H9 (cell line): ENCODE data around the gene MEIS3. TPM values are rescaled to one million over a fixed set of nuclear protein-coding genes. Genes with fewer than 3 reads are reported as not detected.

Experiments used
- DNase-seq: peaks from one replicate; pipeline ENCODE4 v3.0.0-alpha.2; 2017
- H2AFZ ChIP-seq: one replicate; pipeline ENCODE4 v1.6.1; 2013; ENCODE audit warnings: mild to moderate bottlenecking, low read length, control low read depth, moderate library complexity
- H2AK5ac ChIP-seq: 2 replicates; pipeline ENCODE4 v1.6.1; 2013; ENCODE audit warnings: low read length, control low read depth, mixed read lengths; ENCODE audit not compliant: insufficient read length
- H2BK120ac ChIP-seq: one replicate; pipeline ENCODE4 v1.6.1; 2013; ENCODE audit warnings: low read depth, mild to moderate bottlenecking, low read length, control low read depth, inconsistent platforms; ENCODE audit not compliant: poor library complexity, severe bottlenecking
- H2BK12ac ChIP-seq: 2 replicates; pipeline ENCODE4 v1.6.1; 2013; ENCODE audit warnings: low read length, control low read depth, mixed read lengths, low read depth; ENCODE audit not compliant: insufficient read length
- H2BK15ac ChIP-seq: 2 replicates; pipeline ENCODE4 v1.6.1; 2013; ENCODE audit warnings: low read depth, low read length, control low read depth
- H2BK20ac ChIP-seq: one replicate; pipeline ENCODE4 v1.6.1; 2013; ENCODE audit warnings: low read depth, mild to moderate bottlenecking, low read length, control low read depth, inconsistent platforms; ENCODE audit not compliant: poor library complexity, severe bottlenecking
- H2BK5ac ChIP-seq: 2 replicates; pipeline ENCODE4 v1.6.1; 2013; ENCODE audit warnings: low read length, control low read depth, mixed read lengths; ENCODE audit not compliant: insufficient read length
- H3K14ac ChIP-seq: 2 replicates; pipeline ENCODE4 v1.6.1; 2013; ENCODE audit warnings: low read length, control low read depth; ENCODE audit not compliant: insufficient read depth
- H3K18ac ChIP-seq: 2 replicates; pipeline ENCODE4 v1.6.1; 2013; ENCODE audit warnings: low read depth, mild to moderate bottlenecking, mixed read lengths, low read length, control low read depth; ENCODE audit not compliant: insufficient read length
- H3K23ac ChIP-seq: 2 replicates; pipeline ENCODE4 v1.6.1; 2013; ENCODE audit warnings: low read length, control low read depth, mixed read lengths, low read depth; ENCODE audit not compliant: insufficient read length
- H3K23me2 ChIP-seq: 2 replicates; pipeline ENCODE4 v1.6.1; 2013; ENCODE audit warnings: low read depth, mild to moderate bottlenecking, mixed read lengths, low read length, control low read depth; ENCODE audit not compliant: insufficient read length, poor library complexity, severe bottlenecking
- H3K27ac ChIP-seq: 2 replicates; pipeline ENCODE4 v1.5.1; 2013; ENCODE audit warnings: low read length, control low read depth, mixed read lengths, low read depth; ENCODE audit not compliant: insufficient read length
- H3K27me3 ChIP-seq: 2 replicates; pipeline ENCODE4 v1.6.1; 2013; ENCODE audit warnings: low read length, control low read depth, inconsistent platforms; ENCODE audit not compliant: insufficient read depth
- H3K4ac ChIP-seq: 2 replicates; pipeline ENCODE4 v1.6.1; 2013; ENCODE audit warnings: low read depth, mild to moderate bottlenecking, control low read depth, inconsistent platforms, low read length, moderate library complexity
- H3K4me1 ChIP-seq: 2 replicates; pipeline ENCODE4 v1.6.1; 2013; ENCODE audit warnings: low read length, control low read depth, inconsistent platforms; ENCODE audit not compliant: insufficient read depth
- H3K4me2 ChIP-seq: 2 replicates; pipeline ENCODE4 v1.6.1; 2013; ENCODE audit warnings: low read length, control low read depth, mixed read lengths; ENCODE audit not compliant: insufficient read length, insufficient read depth
- H3K56ac ChIP-seq: 2 replicates; pipeline ENCODE4 v1.6.1; 2013; ENCODE audit warnings: low read depth, mild to moderate bottlenecking, mixed read lengths, low read length, control low read depth; ENCODE audit not compliant: insufficient read length
- H3K79me1 ChIP-seq: 2 replicates; pipeline ENCODE4 v1.6.1; 2013; ENCODE audit warnings: low read depth, mild to moderate bottlenecking, moderate library complexity, low read length, control low read depth, inconsistent platforms; ENCODE audit not compliant: insufficient read depth, poor library complexity, severe bottlenecking
- H3K79me2 ChIP-seq: 2 replicates; pipeline ENCODE4 v1.6.1; 2013; ENCODE audit warnings: low read length, control low read depth, inconsistent platforms; ENCODE audit not compliant: insufficient read depth
- H3K9ac ChIP-seq: 2 replicates; pipeline ENCODE4 v1.6.1; 2013; ENCODE audit warnings: low read length, control low read depth, mixed read lengths; ENCODE audit not compliant: insufficient read length; ENCODE audit errors: extremely low read depth
- H3K9me3 ChIP-seq: one replicate; pipeline ENCODE4 v1.6.1; 2013; ENCODE audit warnings: low read depth, low read length, inconsistent platforms; ENCODE audit not compliant: control insufficient read depth
- H3T11ph ChIP-seq: one replicate; pipeline ENCODE4 v1.6.1; 2013; ENCODE audit warnings: mild to moderate bottlenecking, low read length, control low read depth, inconsistent platforms
- H4K20me1 ChIP-seq: one replicate; pipeline ENCODE4 v1.6.1; 2013; ENCODE audit not compliant: control insufficient read depth, insufficient read length, insufficient read depth
- H4K5ac ChIP-seq: 2 replicates; pipeline ENCODE4 v1.6.1; 2013; ENCODE audit warnings: low read depth, mild to moderate bottlenecking, mixed read lengths, low read length, control low read depth; ENCODE audit not compliant: insufficient read length
- H4K8ac ChIP-seq: replicated peaks from 2 replicates; pipeline ENCODE4 v1.6.1; 2013; ENCODE audit warnings: low read length, control low read depth, mixed read lengths, low read depth; ENCODE audit not compliant: insufficient read length
- H4K91ac ChIP-seq: 2 replicates; pipeline ENCODE4 v1.6.1; 2013; ENCODE audit warnings: low read depth, mild to moderate bottlenecking, moderate library complexity, mixed read lengths, low read length, control low read depth; ENCODE audit not compliant: insufficient read length
- H3K27ac Mint-ChIP-seq, 3 experiments: 2 replicates in 2 of 3; 3 replicates in 1 of 3; pipeline ENCODE4 v1.8.0; 2020 to 2021; ENCODE audit warnings: mixed read lengths in 3 of 3, mild to moderate bottlenecking in 1 of 3, moderate library complexity in 1 of 3
- H3K27me3 Mint-ChIP-seq: 2 replicates; pipeline ENCODE4 v1.8.0; 2021; ENCODE audit warnings: low read depth, mild to moderate bottlenecking, moderate library complexity, mixed read lengths
- H3K36me3 Mint-ChIP-seq, 3 experiments: 2 replicates in 2 of 3; 3 replicates in 1 of 3; pipeline ENCODE4 v1.8.0; 2020 to 2021; ENCODE audit warnings: low read depth in 3 of 3, mixed read lengths in 3 of 3; ENCODE audit not compliant: insufficient read depth in 1 of 3
- H3K4me1 Mint-ChIP-seq, 2 experiments: 2 replicates each; pipeline ENCODE4 v1.8.0; 2020; ENCODE audit warnings: mixed read lengths in 2 of 2
- H3K4me3 Mint-ChIP-seq, 2 experiments: 2 replicates in 1 of 2; 3 replicates in 1 of 2; pipeline ENCODE4 v1.8.0; 2020 to 2021; ENCODE audit warnings: mild to moderate bottlenecking in 2 of 2, mixed read lengths in 2 of 2, moderate library complexity in 1 of 2
- H3K9me3 Mint-ChIP-seq, 2 experiments: 2 replicates in 1 of 2; 3 replicates in 1 of 2; pipeline ENCODE4 v1.8.0; 2020; ENCODE audit warnings: mild to moderate bottlenecking in 2 of 2, mixed read lengths in 2 of 2, moderate library complexity in 1 of 2
- WGBS: extraction: QIAGEN DNeasy Blood & Tissue Kit; methylation state at CpG from one replicate; pipeline ENCODE4 v1.1.7; 2013; ENCODE audit warnings: missing lambda C conversion rate, low lambda C conversion rate, mixed read lengths; ENCODE audit not compliant: insufficient read length; ENCODE audit errors: extremely low coverage; 5-methylcytosine and 5-hydroxymethylcytosine counted together
- total RNA-seq: library from RNA; stranded (reverse); gene quantifications from 2 replicates; pipeline ENCODE4 v1.2.1, GENCODE V29; 2021
- TF ChIP-seq, protein P1 (sequence below): fragments of 200-600 bp; sonication (generic); conservative IDR thresholded peaks from 3 replicates; pipeline ENCODE4 v1.8.0; 2021; ENCODE audit warnings: antibody characterized with exemption, mild to moderate bottlenecking

MEIS3 gene
- total RNA-seq, 1 experiment from 2014 or later = 44.0 TPM

- H3K14ac ChIP-seq = no peak overlapping the region
- Mint-ChIP-seq H3K4me1 (peaks cover 8 to 12% of the 10 kb centered on the region in 2 experiments), H3K36me3 (no peaks in the 10 kb centered on the region; a peak in 1 of 7 replicates), H3K27ac (no peak overlapping the region), H3K27me3 (no peaks in the 10 kb centered on the region), H3K4me3 (no peak overlapping the region), H3K9me3 (no peaks in the 10 kb centered on the region)
- no peaks in the 10 kb centered on the region for H4K20me1 ChIP-seq
- no peak overlapping the region for H2BK12ac ChIP-seq
- H4K8ac ChIP-seq = no peak overlapping the region
- no peak for DNase-seq
- H3K4me2 ChIP-seq = no peak overlapping the region
- peaks cover 2% of the 10 kb centered on the region; the same call in 1 of the 2 replicates for H3K27me3 ChIP-seq
- TF ChIP-seq, protein P1, sequence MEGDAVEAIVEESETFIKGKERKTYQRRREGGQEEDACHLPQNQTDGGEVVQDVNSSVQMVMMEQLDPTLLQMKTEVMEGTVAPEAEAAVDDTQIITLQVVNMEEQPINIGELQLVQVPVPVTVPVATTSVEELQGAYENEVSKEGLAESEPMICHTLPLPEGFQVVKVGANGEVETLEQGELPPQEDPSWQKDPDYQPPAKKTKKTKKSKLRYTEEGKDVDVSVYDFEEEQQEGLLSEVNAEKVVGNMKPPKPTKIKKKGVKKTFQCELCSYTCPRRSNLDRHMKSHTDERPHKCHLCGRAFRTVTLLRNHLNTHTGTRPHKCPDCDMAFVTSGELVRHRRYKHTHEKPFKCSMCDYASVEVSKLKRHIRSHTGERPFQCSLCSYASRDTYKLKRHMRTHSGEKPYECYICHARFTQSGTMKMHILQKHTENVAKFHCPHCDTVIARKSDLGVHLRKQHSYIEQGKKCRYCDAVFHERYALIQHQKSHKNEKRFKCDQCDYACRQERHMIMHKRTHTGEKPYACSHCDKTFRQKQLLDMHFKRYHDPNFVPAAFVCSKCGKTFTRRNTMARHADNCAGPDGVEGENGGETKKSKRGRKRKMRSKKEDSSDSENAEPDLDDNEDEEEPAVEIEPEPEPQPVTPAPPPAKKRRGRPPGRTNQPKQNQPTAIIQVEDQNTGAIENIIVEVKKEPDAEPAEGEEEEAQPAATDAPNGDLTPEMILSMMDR = no peak
- H3K9me3 ChIP-seq = no peaks in the 10 kb centered on the region
- H3K23me2 ChIP-seq = no peaks in the 10 kb centered on the region
- no peak overlapping the region for H2AK5ac ChIP-seq
- no peak overlapping the region for H3K27ac ChIP-seq
- H3K9ac ChIP-seq = no peak overlapping the region
- no peaks in the 10 kb centered on the region; the same call in 1 of the 2 replicates for H3K4me1 ChIP-seq
- no CpG with 5 or more reads among the region's 5 CpGs for WGBS
- no peak overlapping the region for H3T11ph ChIP-seq
- no peak overlapping the region for H2BK120ac ChIP-seq
- H4K5ac ChIP-seq = no peak overlapping the region
- no peak overlapping the region for H3K18ac ChIP-seq
- H3K4ac ChIP-seq = no peak overlapping the region
- H3K56ac ChIP-seq = no peak overlapping the region
- H2BK20ac ChIP-seq = no peak overlapping the region
- H3K79me2 ChIP-seq = no peaks in the 10 kb centered on the region
- H3K79me1 ChIP-seq = no peaks in the 10 kb centered on the region
- H2BK15ac ChIP-seq = no peak overlapping the region; the same call in 1 of the 2 replicates
- H3K23ac ChIP-seq = no peak overlapping the region
- no peak overlapping the region for H2AFZ ChIP-seq
- H4K91ac ChIP-seq = no peak overlapping the region
- no peak overlapping the region for H2BK5ac ChIP-seq
Measured at GRCh38 chr19:47461876-47462275, 42.5 kb upstream of the MEIS3 start.
